Measurements from ENCODE around the gene IL10.

The IL10 gene

DNA sequence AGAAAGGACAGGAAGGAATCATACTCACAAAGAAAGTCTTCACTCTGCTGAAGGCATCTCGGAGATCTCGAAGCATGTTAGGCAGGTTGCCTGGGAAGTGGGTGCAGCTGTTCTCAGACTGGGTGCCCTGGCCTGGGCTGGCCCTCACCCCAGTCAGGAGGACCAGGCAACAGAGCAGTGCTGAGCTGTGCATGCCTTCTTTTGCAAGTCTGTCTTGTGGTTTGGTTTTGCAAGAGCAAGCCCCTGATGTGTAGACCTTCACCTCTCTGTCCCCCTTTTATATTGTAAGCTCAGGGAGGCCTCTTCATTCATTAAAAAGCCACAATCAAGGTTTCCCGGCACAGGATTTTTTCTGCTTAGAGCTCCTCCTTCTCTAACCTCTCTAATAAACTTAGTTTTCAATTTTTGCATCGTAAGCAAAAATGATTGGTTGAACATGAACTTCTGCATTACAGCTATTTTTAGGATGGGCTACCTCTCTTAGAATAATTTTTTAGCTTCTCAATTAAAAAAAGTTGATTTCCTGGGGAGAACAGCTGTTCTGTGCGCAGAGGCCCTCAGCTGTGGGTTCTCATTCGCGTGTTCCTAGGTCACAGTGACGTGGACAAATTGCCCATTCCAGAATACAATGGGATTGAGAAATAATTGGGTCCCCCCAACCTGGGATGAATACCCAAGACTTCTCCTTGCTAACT is at the start of gene IL10:
Gene IL10, minus strand, starts transcription at position 252 of the 695 bp plus-strand sequence. Its CDS starts 59 bp downstream, at position 193.
- DNase-seq: no peak

DNA sequence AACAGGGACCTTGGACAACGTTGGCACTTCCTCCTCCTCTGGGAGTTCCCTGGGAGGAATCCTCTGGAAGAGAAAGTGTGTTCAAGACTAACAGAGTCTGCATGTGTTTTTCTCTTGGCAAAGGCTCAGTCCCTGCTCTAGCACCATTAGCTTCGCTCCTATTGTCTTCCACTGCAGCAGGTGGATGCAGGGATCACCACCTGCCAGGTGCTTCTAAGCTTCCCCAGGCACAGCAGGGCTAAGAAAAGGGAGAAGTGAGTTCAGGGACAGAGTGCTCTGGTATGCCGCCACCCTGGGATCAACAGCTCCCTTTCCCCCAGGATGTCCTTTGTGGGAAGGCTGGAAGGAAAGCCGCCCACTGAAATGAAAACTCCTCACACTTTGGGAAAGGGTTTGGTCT is 49.2 kb upstream of the IL10 start:
- peak; percentile 34 for DNase-seq

DNA sequence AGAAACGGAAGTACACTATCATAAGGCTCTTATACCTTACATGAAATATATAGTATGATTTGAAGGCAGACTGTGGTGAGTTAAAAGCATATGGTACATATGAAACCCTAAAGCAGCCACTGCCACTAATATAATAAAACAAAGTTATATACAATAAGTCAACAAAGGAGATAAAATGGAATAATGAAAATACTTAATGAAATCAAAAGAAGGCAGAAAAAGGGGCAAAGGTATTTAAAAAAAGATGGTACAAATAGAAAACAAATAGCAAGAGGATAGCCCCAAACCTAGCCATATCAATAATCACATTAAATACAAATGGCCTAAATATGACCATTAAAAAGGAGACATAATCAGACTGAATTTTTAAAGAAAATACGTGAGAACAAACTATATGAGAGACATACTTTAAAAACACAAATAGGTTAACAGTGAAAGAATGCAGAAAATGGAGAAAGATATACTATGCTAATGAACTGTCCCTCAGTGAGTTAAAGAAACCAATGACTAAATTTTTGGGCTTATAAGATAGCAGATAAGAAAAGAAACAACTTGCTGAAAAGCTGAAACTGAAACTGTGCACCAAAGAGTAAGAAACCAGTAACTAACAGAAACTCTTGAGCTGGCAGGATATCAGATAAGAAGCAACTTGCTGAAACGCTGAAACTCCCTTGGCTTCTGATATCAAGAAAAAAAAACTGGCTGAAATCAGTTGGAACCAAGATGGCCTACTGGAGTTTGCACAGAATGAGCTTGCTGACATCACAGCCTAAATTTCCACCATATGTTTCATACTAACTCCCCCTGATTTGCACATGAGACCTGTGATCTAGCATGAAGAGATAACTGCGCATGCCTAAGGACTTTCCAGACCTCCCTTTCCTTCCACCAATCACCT is 44.3 kb upstream of the IL10 start:
- DNase-seq: no peak

DNA sequence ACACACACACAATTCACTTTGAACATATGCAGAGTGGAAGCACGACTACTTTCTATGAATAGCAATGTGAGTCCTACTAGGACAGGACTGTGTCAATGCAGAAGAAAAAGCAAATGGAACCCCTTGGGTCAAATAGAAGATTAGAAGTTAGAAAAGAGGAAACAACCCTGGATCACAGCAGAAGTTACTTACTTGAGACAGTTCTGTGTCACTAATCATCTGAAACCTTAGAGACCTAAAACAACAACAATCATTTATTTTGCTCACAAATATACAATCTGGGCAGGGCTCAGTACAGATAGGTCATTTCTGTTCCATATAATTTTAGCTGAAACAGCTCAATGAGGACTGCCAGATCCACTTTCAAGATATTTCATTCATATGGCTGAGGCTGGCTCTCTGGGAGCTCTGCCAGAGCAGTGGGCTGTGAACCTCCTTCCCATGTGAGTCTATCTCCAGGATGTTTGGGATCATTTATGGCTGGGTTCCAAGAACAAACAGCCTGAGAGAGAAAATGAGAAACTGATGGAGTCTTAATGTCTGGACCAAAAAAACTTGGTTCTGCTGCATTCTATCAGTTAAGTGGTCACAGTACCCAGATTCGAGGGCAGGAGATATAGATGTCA is 42.5 kb upstream of the IL10 start:
- no peak for DNase-seq

DNA sequence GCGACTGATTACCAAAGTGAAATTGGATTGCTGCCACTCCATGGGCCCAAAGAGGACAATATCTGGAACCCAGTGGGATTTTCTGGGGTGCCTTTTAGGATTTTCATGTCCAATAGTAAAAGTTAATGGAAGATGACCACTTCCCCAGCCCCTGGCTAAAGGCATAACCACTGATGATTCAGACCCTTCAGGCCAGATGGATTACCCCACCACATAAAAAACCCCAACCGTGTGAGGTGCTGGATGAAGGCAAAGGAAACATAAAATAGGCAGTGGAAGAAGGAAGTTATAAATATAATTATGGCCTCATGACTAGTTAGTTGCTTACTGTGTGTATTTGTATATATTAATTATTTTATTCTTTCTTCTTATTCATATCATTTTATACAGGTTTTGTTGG is 40.2 kb upstream of the IL10 start:
- DNase-seq: no peak

DNA sequence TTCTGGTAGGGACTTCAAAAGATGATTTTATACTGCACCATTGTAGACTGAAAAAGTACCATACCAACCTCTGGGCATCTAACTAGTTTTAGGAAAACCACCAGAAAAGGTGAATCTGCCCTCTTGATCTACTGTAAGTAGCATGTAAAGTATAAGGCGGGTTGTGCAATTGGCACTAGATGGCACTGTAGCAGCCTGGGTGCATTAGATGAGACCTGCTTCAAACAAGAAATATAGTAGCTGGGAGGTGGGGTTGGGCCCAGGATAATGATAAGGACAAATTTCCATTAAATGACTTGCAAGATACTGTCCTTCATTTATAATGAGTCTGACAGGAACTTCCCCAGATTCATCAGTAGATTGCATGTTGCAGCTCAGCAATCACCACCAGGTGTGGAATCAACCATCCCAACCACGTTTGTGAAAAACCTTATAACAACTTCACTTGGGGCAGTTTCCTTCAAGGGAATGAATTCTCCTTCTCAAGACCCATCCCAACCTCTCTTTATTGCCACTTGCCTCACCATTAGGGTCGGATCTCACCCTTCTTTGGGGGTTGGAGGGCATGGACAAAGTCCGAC is 37.3 kb upstream of the IL10 start:
- peak; percentile 29 for DNase-seq

DNA sequence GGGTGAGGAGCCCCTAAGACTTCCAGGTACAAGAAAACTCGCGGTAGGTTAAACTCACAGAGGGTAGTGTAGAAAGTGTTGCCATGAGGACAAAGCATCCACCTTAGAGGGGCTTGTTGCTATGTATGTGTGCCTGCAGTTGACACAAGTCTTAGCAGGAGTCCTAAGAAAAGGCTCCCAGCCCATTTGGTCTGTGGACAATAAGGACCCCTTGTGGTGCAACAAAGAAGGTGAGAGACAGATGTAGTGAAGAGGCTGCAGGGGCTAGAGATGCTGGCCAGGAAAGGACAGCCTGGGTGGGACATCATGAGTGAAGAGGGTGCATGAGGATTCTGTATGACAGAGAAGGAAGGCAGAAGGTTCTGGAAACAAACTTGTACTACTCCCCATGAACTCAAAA is 36.3 kb upstream of the IL10 start:
- peak; percentile 8 for DNase-seq

DNA sequence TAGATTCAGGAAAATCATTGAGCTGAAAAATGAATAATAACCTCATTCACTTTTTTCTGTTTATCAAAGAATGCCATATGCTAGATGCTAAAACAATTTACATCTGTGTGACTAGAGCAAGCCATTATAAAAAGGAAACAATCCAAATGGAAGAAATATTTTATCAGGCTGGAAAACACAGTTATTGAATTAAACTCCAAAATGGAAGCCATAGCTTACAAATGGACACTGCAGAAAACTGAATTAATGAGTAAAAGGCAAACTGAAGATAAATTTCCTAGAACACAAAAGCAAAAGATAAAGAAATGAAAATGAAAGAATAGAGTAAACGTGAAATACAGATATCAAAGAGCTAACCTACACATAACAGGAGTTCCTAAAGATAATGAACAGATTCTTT is 33.1 kb upstream of the IL10 start:
- no peak for DNase-seq

DNA sequence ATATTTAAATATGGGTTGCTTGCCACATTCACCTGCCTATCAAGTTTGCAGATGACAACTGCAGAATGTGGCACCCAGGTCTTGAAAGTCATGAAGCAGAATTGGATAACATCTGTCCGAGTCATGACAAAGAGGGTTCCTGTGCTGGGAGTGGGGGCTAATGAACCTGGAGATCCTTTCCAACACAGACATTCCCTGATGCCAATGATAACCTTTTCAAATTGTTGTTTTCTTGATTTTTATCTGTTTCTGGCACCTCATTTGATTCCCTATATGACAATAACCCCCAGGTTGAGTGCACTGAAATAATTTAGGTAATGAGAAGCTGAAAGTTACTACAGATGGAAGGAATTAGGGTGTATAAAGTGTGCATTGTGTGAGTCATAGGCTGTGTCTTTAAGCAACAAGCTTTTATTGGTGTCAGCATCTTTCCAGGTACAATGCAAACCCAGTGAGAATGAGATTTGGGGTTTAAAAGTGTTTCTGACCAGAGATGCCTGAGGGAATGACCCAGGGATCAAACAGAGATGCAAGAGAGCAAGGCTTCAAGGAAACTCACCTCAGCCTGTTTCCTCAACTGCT is 32.0 kb upstream of the IL10 start:
- DNase-seq: no peak

DNA sequence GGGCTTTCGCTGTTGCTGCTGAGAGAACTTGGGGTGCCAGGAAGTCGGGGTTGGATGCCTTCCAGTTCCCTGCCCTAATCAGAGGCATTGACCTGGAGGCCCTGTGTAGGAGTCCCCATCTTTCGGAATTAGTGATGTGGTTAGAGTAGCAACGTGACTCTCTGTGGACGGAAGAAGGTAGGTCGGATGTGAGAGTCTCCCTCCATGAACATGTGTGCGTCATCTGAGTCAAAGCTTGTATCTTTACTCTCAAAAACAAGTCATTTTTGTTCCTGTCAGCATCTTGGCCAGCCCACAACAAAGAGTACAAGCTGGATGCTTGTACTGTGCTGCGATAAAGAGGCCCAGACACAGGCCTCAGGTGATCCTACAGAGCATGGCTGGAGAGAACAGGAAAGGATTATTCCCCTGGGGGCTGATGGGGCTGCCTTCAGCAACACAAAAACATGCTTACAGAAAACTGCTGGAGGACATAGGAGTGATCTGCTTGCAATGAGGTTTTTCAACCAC is 31.0 kb upstream of the IL10 start:
- DNase-seq: no peak

DNA sequence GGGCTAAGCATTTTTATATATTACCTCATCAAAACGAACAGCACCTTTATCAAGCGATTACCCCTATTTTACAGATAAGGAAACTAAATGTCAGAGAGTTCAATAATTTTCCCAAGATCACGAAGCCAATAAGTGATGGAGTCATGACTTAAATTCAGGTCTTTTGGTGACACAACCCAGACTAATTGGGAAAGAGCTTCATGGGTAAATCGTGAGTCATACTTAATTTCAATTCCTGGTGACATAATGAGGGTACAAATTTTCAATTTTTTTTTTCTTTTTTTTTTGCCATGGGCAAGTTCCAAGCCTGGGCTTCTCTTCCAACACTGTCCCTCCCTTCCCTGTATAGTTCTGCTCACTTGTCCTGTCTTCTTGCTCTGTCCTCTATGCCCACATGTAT is 30.1 kb upstream of the IL10 start:
- DNase-seq: no peak

DNA sequence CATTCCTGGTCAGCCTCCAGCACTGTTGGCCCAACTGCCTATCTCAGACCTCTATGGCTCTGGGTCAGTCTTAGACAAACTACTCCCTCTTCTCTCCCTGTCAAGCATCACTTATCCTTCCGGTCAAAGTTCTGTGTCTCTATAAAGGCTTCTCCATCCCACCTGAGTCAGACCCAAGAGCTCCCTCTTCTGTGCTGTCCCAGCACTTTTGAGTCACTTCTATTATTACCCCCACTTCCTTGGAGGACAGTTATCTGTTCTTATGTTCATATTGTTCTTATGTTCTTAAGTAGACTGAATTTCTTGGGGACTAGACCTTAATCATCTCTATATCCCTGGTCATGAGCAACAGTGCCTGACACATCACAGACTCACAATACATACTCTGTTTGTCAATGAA is 29.2 kb upstream of the IL10 start:
- no peak for DNase-seq

DNA sequence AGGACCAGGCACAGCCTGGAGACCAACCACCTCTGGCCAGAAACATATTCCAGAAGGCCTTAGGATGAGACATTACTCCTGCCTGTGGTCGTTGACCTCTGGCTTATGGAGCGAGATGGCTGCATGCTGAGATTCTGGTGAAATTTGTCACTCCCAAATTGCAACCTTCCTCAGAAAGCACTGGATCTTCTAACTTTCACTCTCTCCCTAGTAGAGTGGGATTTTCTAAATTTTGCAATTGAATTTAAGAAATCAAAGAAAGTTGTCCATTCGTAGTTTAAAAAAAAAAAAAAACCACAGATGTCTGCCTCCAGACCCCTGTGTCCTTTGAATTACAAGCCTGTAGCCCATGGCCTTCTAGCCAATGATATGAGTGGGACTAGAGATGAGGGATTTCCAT is 28.6 kb upstream of the IL10 start:
- no peak for DNase-seq

DNA sequence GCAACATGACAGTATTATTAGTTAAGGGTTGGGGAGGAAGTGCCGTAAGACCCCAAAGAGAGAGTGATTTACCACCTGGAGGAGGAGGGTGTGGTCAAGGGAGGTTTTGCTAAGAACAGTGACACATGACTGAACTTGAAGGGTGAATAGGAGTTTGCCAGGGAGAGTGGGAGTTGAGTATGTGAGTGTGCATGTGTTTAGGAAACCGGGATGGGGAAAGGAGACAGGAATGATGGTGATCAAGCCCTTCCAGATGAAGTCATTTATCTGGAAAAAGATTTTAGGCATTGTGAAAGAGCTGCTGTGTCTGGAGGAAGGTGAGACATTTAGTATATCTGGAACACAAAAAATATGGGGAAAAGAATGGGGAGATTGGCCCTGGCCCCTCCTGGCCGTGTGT is 28.1 kb upstream of the IL10 start:
- DNase-seq: no peak

DNA sequence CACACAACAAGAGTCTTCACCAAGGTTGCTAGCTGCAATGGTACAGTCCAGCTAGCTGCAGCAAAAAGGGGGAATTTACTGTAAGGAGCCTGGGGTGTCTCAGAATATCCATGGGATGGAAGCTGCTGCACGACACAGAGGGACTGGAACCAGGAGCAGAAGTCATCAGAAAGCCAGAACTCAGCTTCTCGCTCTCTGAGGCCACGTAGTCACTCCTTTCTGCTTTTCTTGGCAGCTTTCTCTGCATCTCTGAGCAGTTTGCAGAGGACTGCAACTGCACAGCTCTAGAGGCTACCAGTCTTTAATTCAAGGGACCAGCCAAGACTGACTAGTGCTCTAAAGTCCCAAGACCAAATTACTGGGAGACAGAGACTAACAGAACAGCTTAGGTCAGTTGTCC is 27.0 kb upstream of the IL10 start:
- DNase-seq: no peak

DNA sequence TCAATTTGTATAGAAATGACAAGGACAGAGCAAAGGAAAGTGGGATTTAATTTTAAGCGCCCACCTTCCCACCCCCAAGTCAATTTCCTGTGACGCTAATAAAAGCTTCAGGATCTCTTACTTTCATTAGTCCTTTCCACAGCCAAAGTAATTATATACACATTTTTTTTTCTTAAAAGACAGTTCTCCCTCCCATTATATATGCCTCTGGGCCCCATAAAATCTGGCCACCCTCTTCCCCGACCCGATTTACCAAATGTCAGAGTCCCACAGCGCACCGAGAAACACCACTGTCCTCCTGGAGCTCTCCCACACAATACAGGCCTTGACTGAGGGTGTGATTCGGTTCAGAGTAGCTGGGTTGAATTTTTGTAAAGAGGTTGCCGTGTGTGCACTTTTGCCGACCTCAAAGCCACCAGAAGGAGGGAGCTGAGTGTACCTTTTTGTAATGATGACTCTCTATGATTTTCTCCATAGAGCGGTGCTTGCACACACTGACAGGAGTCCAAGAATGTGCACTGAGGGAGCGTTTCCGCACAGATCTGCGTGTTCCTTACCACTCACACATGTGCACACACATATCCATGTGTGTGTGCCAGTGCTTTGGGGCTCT is 26.2 kb upstream of the IL10 start:
- DNase-seq: no peak

DNA sequence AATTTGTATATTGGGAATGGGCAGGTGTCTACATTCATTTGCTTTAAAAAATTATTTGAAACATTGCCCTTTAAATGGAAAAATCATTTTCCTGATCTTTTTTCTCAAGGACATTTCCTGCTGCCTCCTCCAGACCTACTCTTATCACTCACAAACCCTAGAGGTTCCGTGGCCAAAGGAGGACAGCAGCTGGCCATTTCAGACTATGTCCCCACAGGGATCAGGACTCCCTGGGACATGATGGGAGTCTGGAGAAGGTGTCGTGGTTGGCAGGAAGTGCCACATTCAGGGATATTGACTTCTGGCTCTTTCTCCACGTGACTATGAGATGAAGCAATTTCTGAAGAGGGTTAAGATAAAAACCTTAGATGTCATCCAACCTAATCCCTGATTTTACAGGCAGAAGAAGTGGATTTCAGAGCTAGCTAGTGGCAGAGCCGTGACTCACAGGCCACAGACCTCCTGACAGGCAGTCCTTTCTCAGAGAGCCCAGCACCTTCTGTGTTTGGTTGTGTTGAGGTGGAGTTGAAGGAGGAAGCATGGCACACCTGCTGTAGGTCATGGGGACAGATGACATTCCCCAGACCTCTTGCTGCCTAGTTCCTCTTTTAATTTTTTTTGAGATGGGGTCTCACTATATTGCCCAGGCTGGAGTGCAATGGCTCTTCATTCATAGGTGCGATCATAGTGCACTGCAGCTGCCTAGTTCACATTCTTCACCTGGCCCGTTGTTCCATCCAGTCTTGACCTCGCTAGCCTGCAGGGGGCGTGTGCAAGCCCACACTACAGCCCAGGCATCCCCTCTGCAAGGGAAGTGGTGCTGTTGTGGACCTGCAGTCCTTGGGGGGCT is 25.5 kb upstream of the IL10 start:
- DNase-seq: no peak

DNA sequence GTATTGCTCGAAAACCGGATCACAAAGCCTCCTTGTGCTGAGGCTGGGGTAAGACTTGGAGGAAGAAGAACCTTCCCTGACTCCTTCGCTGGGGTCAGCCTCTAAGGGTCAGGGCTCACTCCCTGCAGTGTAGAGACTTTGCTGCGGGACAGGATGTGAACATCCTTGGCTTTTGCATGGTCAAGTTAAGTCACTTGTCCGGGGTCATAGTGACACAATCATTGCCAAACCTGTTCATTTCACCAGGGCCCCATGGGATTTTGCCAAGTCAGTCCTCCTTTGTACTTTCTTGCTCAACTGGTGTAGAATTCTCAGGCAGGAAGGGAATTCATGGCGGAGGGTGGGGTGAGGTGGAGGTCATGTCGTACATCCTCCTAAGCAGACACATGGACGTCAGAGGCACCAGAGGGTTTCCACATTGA is 24.7 kb upstream of the IL10 start:
- DNase-seq: no peak

DNA sequence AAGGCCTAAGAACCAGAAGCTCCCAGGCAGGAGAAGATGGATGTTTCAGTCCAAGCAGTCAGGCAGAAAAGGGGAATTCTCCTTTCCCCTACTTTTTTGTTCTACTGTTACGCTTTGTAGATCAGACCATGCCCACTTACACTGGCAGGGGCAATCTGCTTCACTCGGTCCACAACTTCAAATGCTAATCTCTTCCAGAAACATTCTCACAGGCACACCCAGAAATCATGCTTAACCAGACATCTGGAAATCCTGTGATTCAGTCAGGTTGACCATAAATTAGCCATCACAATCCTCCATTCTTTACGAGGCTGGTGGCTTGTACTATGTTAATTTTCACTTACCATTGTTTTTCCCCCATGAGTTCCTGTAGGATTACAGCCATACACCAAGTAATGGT is 23.8 kb upstream of the IL10 start:
- no peak for DNase-seq

DNA sequence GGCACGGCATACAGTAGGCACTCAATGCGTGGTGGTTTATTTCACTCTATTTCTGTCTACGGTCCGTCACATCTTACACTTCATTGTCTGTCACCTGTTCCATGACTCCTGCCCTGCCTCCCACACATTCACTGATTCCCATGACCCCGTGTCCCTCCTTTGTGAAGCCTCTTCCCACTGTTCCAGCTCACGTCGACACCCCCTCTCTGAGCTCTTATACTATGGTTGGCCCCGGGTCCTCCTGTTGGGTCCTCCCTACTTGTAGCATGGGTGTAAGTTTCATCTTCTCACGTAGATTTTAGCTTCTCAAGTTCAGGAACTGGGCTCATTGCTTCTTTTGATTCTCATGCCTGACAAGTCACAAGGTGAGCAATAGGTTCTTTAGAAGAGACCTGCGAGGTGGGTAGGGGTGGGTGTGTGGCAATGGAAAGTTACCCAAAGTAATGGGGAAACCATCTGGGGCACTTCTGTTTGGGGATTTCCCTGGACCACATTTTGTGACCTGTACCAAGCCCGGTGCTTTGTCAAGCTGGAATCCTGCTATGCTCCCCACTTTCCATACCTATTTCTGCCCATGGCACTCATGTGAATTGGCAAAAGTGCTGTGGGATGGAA is 22.1 kb upstream of the IL10 start:
- DNase-seq: no peak

DNA sequence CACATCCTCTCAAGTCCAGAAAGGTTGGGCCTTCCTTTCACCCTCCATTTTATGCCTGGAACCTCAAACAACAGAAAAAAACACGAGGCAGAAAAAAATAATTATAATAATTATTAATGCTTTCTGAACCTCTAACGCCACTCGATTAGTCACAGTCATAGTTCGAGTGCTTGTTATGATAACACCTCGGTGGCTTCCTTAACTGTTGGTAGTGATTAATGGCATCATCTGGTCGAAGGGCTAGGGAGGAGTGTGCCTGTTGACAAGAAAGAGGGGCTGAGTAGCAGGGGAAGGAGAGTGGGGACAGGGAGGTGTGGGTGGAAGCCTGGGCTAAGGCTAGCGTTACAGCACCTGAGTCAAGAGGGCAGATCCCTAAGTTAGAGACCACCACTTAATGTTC is 21.3 kb upstream of the IL10 start:
- DNase-seq: no peak

All from NCI-H146 (cell line).